Measurements from ENCODE around the gene UBXN1.
"Not testable (repeated sequence)": the region's sequence is repeated elsewhere in the genome, so short reads cannot be mapped to it uniquely, and the experiment has no call there.

Gene UBXN1

GRCh38 chr11:62708793-62709192 lies 29.9 kb upstream of the UBXN1 start:
- peak in 1 of 3 experiments; percentile 17 for DNase-seq (ENCODE audit: low read depth in 3 of 3)

GRCh38 chr11:62708392-62708791 lies 29.5 kb upstream of the UBXN1 start:
- DNase-seq (ENCODE audit: low read depth in 3 of 3): no peak

GRCh38 chr11:62707277-62707861 lies 28.5 kb upstream of the UBXN1 start, which contains the start of the genes BSCL2 and GNG3:
BSCL2 (minus strand) TSS chr11:62707424; CDS start chr11:62707195, 229 bp downstream.
GNG3 (plus strand) TSS chr11:62707676; CDS start chr11:62708296, 620 bp downstream.
- DNase-seq (ENCODE audit: low read depth in 3 of 3): no peak

GRCh38 chr11:62706850-62707247 lies 28.0 kb upstream of the UBXN1 start:
- no peak for DNase-seq (ENCODE audit: low read depth in 3 of 3)

- peak; percentile 90 to 92 (median 90) for DNase-seq (ENCODE audit: low read depth in 3 of 3)
Observed at GRCh38 chr11:62705880-62706849, 27.3 kb upstream of the UBXN1 start.

GRCh38 chr11:62705413-62705812 lies 26.5 kb upstream of the UBXN1 start:
- DNase-seq (ENCODE audit: low read depth in 3 of 3): no peak

GRCh38 chr11:62703921-62704320 lies 25.0 kb upstream of the UBXN1 start:
- not testable (repeated sequence) for DNase-seq (ENCODE audit: low read depth in 3 of 3)

- DNase-seq (ENCODE audit: low read depth in 3 of 3): no peak
Observed at GRCh38 chr11:62702246-62702645, 23.4 kb upstream of the UBXN1 start.

GRCh38 chr11:62694455-62695167 lies 15.7 kb upstream of the UBXN1 start:
- DNase-seq (ENCODE audit: low read depth in 3 of 3): peak; percentile 54 to 71 (median 58)

- DNase-seq (ENCODE audit: low read depth in 3 of 3): not testable (repeated sequence)
Observed at GRCh38 chr11:62693624-62694023, 14.8 kb upstream of the UBXN1 start.

GRCh38 chr11:62689421-62690183 lies 10.7 kb upstream of the UBXN1 start, which contains the start of gene LRRN4CL:
LRRN4CL (minus strand) TSS chr11:62689530; CDS start chr11:62688508, 1,022 bp downstream.
- no peak for DNase-seq (ENCODE audit: low read depth in 3 of 3)

- DNase-seq (ENCODE audit: low read depth in 3 of 3): no peak
Observed at GRCh38 chr11:62688491-62688890, 9.6 kb upstream of the UBXN1 start.

GRCh38 chr11:62687508-62688396 lies 8.9 kb upstream of the UBXN1 start:
- DNase-seq (ENCODE audit: low read depth in 3 of 3): no peak

GRCh38 chr11:62682518-62682917 lies 3.6 kb upstream of the UBXN1 start:
- DNase-seq (ENCODE audit: low read depth in 3 of 3): no peak

GRCh38 chr11:62680825-62681240 lies 2.0 kb upstream of the UBXN1 start:
- DNase-seq (ENCODE audit: low read depth in 3 of 3): no peak

GRCh38 chr11:62678433-62678769 lies 472 bp downstream of the UBXN1 start:
- DNase-seq (ENCODE audit: low read depth in 3 of 3): no peak

- no peak for DNase-seq (ENCODE audit: low read depth in 3 of 3)
Observed at GRCh38 chr11:62677714-62678113, 1.2 kb downstream of the UBXN1 start.

- DNase-seq (ENCODE audit: low read depth in 3 of 3): no peak
Observed at GRCh38 chr11:62677156-62677555, 1.7 kb downstream of the UBXN1 start.

- DNase-seq (ENCODE audit: low read depth in 3 of 3): no peak
Observed at GRCh38 chr11:62676698-62677097, 2.2 kb downstream of the UBXN1 start.

- DNase-seq (ENCODE audit: low read depth in 3 of 3): not testable (repeated sequence)
Observed at GRCh38 chr11:62675415-62675814, 3.5 kb downstream of the UBXN1 start.

Data from stimulated activated CD4-positive, alpha-beta T cell treated with anti-CD3 and anti-CD28 coated beads, TNF-alpha, amount 100 ng/mL, for 4 hours (primary cell).